CD14-positive monocyte (primary cell): ENCODE results near the gene LYRM7. TPM values are rescaled to one million over a fixed set of nuclear protein-coding genes. Genes with fewer than 3 reads are reported as not detected.
A peak's percentile ranks its signal among the peaks of the same experiment; 100 is the strongest.

Experiments
- DNase-seq, 3 donors: peaks; one replicate each; pipeline ENCODE4 v3.0.0-alpha.2; 2011 to 2022
- H2AFZ ChIP-seq: 2 replicates; pipeline ENCODE4 v1.6.0; 2012; ENCODE audit warnings: mild to moderate bottlenecking, low read depth, low read length, inconsistent platforms; ENCODE audit not compliant: insufficient read depth, poor library complexity, severe bottlenecking
- H3K27ac ChIP-seq, 2 donors: 1 replicate in 1 of 2; 2 replicates in 1 of 2; pipeline ENCODE4 v1.5.1; 2012 to 2013; ENCODE audit warnings: low read length in 2 of 2, control low read depth in 1 of 2, inconsistent platforms in 1 of 2, low read depth in 1 of 2, mild to moderate bottlenecking in 1 of 2
- H3K27me3 ChIP-seq, 2 donors: one replicate each; pipeline versions ENCODE4 v1.6.0 to v1.6.1; 2011 to 2013; ENCODE audit warnings: low read length in 2 of 2; ENCODE audit not compliant: control insufficient read depth in 2 of 2, insufficient read depth in 2 of 2
- H3K36me3 ChIP-seq, 2 donors: replicated peaks in 1 of 2; 1 replicate in 1 of 2; 2 replicates in 1 of 2; pipeline versions ENCODE4 v1.5.1 to v1.6.1; 2012 to 2013; ENCODE audit warnings: low read length in 2 of 2, control low read depth in 1 of 2, inconsistent platforms in 1 of 2, mild to moderate bottlenecking in 1 of 2; ENCODE audit not compliant: insufficient read depth in 2 of 2, control insufficient read depth in 1 of 2
- H3K4me1 ChIP-seq, 2 donors: 1 replicate in 1 of 2; 2 replicates in 1 of 2; pipeline versions ENCODE4 v1.5.1 to v1.6.1; 2012 to 2013; ENCODE audit warnings: low read length in 2 of 2, control low read depth in 1 of 2, inconsistent platforms in 1 of 2, mild to moderate bottlenecking in 1 of 2, moderate library complexity in 1 of 2; ENCODE audit not compliant: insufficient read depth in 2 of 2, control insufficient read depth in 1 of 2
- H3K4me2 ChIP-seq: replicated peaks from 2 replicates; pipeline ENCODE3; 2012; ENCODE audit warnings: low read length, moderate library complexity, mild to moderate bottlenecking; ENCODE audit not compliant: poor library complexity, severe bottlenecking; ENCODE audit errors: extremely low read depth
- H3K4me3 ChIP-seq, 3 experiments: fragments of 200-600 bp in 1 of 3; sonication (generic) in 1 of 3; replicated peaks in 1 of 3; 1 replicate in 2 of 3; 2 replicates in 1 of 3; pipeline ENCODE4 v1.5.1; 2011 to 2013; ENCODE audit warnings: low read length in 3 of 3, mild to moderate bottlenecking in 3 of 3, control low read depth in 2 of 3, low read depth in 2 of 3, inconsistent platforms in 1 of 3, moderate library complexity in 1 of 3
- H3K79me2 ChIP-seq: 2 replicates; pipeline ENCODE4 v1.6.0; 2012; ENCODE audit warnings: mild to moderate bottlenecking, control low read depth, inconsistent platforms, low read length, moderate library complexity; ENCODE audit not compliant: insufficient read depth
- H3K9ac ChIP-seq: 2 replicates; pipeline ENCODE4 v1.6.0; 2017; ENCODE audit warnings: low read length, mild to moderate bottlenecking; ENCODE audit not compliant: insufficient read depth, poor library complexity, severe bottlenecking
- H3K9me3 ChIP-seq, 2 donors: replicated peaks in 1 of 2; 1 replicate in 1 of 2; 2 replicates in 1 of 2; pipeline versions ENCODE4 v1.5.1 to v1.6.1; 2012 to 2013; ENCODE audit warnings: low read length in 2 of 2, control low read depth in 1 of 2; ENCODE audit not compliant: control insufficient read depth in 1 of 2, insufficient read depth in 1 of 2
- H4K20me1 ChIP-seq: 2 replicates; pipeline ENCODE4 v1.6.0; 2012; ENCODE audit warnings: mild to moderate bottlenecking, low read length, control low read depth, moderate library complexity; ENCODE audit not compliant: insufficient read depth
- H3K27ac Mint-ChIP-seq, 7 donors: one replicate each; pipeline ENCODE4 v1.8.0; 2020; ENCODE audit warnings: mild to moderate bottlenecking in 7 of 7, mixed read lengths in 7 of 7, moderate library complexity in 6 of 7, inconsistent platforms in 2 of 7
- H3K27me3 Mint-ChIP-seq, 3 donors: one replicate each; pipeline ENCODE4 v1.8.0; 2021 to 2022; ENCODE audit warnings: low read depth in 3 of 3, mild to moderate bottlenecking in 3 of 3, mixed read lengths in 3 of 3, moderate library complexity in 3 of 3, inconsistent platforms in 1 of 3
- H3K36me3 Mint-ChIP-seq, 2 donors: one replicate each; pipeline ENCODE4 v1.8.0; 2020; ENCODE audit warnings: mixed read lengths in 2 of 2, inconsistent platforms in 1 of 2, mild to moderate bottlenecking in 1 of 2
- H3K4me1 Mint-ChIP-seq: one replicate; pipeline ENCODE4 v1.8.0; 2020; ENCODE audit warnings: mild to moderate bottlenecking, mixed read lengths
- H3K4me3 Mint-ChIP-seq, 2 donors: one replicate each; pipeline ENCODE4 v1.8.0; 2020; ENCODE audit warnings: mild to moderate bottlenecking in 2 of 2, mixed read lengths in 2 of 2, moderate library complexity in 1 of 2
- H3K9me3 Mint-ChIP-seq, 7 donors: one replicate each; pipeline ENCODE4 v1.8.0; 2020 to 2022; ENCODE audit warnings: mixed read lengths in 7 of 7, mild to moderate bottlenecking in 6 of 7, moderate library complexity in 6 of 7, inconsistent platforms in 2 of 7
- WGBS: methylation state at CpG from one replicate; pipeline ENCODE4 v1.1.5; 2013; ENCODE audit warnings: missing lambda C conversion rate; ENCODE audit not compliant: insufficient coverage; 5-methylcytosine and 5-hydroxymethylcytosine counted together
- intact Hi-C, 2 donors: fragments of 100-400 bp; cut with micrococcal nuclease; formaldehyde crosslinking; loops; one replicate each; pipeline versions ENCODE4 v1.15.0 to v1.15.1; 2023
- polyA plus RNA-seq, 3 donors: library from polyadenylated mRNA; depleted of rRNA in 1 of 3; unstranded in 2 of 3; stranded (reverse) in 1 of 3; fragments of 300-500 nt in 2 of 3; fragments of >200 nt in 1 of 3; fragmentation: Illumina TruSeq in 2 of 3; gene quantifications; 1 replicate in 2 of 3; 2 replicates in 1 of 3; pipeline ENCODE4 v1.2.3, GENCODE V29; 2012 to 2021
- TF ChIP-seq, protein P1 (sequence below): fragments of 200-600 bp; IDR thresholded peaks from one replicate; pipeline ENCODE4 v1.8.0; 2022; ENCODE audit warnings: antibody characterized with exemption, mild to moderate bottlenecking

The LYRM7 gene
- polyA plus RNA-seq, 3 donors: 3.1 to 3.7 (median 3.2) TPM

DNA sequence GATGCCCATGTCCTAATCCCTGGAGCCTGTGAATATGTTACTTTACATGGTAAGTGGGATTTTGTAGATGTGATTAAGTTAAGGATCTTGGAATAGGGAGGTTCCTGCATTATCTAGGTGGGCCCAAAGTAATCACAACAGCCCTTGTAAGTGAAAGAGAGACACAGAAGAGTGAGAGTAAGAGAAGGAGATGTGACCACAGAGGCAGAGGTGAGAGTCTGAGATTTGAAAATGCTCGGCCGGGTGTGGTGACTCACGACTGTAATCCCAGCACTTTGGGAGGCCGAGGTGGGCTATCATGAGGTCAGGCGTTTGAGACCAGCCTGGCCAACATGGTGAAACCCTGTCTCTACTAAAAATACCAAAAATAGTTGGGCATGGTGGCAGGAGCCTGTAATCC lies 3.1 kb upstream of the LYRM7 start:
- H3K4me3 Mint-ChIP-seq: no peak overlapping the region
- H4K20me1 ChIP-seq: peaks cover 7% of the 10 kb centered on the region
- no peaks in the 10 kb centered on the region for H3K27me3 ChIP-seq
- peaks cover 36 to 47% of the 10 kb centered on the region in 2 donors for H3K4me1 ChIP-seq
- H3K4me3 ChIP-seq: no peak overlapping the region
- H3K27me3 Mint-ChIP-seq: peaks cover 0 to 4% (median 0%) of the 10 kb centered on the region in 3 donors
- H3K4me2 ChIP-seq: no peak overlapping the region
- no peaks in the 10 kb centered on the region for H3K9me3 ChIP-seq
- no peaks in the 10 kb centered on the region for H3K36me3 Mint-ChIP-seq
- no peak overlapping the region for H3K9ac ChIP-seq
- peaks cover 39% of the 10 kb centered on the region for H3K4me1 Mint-ChIP-seq
- intact Hi-C loops: loop anchor here in 1 of 2 donors (10.0 kb wide), 1 partner anchor 87 kb away; no protein-coding TSS in a partner anchor
- H3K36me3 ChIP-seq: no peaks in the 10 kb centered on the region
- H2AFZ ChIP-seq: no peak overlapping the region
- H3K27ac ChIP-seq: no peak overlapping the region
- DNase-seq: no peak
- H3K27ac Mint-ChIP-seq: no peak overlapping the region
- H3K79me2 ChIP-seq: peaks cover 35% of the 10 kb centered on the region
- no peaks in the 10 kb centered on the region for H3K9me3 Mint-ChIP-seq
- WGBS: 98% methylated on average over 5 of the region's 5 CpGs
- TF ChIP-seq, protein P1, sequence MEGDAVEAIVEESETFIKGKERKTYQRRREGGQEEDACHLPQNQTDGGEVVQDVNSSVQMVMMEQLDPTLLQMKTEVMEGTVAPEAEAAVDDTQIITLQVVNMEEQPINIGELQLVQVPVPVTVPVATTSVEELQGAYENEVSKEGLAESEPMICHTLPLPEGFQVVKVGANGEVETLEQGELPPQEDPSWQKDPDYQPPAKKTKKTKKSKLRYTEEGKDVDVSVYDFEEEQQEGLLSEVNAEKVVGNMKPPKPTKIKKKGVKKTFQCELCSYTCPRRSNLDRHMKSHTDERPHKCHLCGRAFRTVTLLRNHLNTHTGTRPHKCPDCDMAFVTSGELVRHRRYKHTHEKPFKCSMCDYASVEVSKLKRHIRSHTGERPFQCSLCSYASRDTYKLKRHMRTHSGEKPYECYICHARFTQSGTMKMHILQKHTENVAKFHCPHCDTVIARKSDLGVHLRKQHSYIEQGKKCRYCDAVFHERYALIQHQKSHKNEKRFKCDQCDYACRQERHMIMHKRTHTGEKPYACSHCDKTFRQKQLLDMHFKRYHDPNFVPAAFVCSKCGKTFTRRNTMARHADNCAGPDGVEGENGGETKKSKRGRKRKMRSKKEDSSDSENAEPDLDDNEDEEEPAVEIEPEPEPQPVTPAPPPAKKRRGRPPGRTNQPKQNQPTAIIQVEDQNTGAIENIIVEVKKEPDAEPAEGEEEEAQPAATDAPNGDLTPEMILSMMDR: no peak

DNA sequence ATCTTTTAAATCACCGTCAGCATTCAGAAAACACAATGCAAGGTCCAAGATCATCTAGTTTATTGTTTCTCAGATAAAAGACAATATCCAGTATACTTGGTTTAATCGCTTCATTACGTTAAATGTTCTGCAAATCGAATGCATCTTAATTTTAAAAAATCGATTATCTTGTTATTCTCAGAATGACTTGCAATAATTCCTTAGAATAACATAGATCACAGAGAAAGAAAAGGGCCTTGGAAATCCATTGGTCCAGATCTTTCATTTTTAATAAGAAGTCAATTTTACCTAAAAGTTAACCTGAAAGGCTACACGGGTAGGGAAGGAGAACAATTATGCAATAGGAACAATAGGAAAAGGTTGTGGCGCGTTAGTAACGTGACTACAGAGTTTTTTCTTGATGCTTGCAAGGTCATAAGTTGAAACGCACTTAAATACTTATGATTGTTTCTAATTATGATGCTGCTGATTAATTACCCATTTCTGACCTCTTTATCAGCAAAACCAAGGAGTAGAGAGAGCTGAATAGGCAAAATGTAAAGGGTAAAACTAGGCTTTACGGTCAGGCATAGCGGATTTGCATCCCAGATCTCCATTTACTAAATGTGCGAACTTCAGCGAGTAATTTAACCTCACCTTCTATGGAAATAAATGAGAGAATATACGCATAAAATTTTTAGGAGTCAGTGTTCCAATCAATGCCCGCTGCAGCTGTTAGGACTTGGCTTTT lies 769 bp upstream of the LYRM7 start:
- Mint-ChIP-seq H3K36me3 (no peaks in the 10 kb centered on the region), H3K27me3 (peaks cover 0 to 4% (median 0%) of the 10 kb centered on the region in 3 donors), H3K9me3 (no peaks in the 10 kb centered on the region), H3K4me1 (peaks cover 33% of the 10 kb centered on the region), H3K27ac (peak overlapping the region; percentile 75 to 96 (median 93)), H3K4me3 (peak overlapping the region; percentile 94 to 96)
- no peaks in the 10 kb centered on the region for H3K27me3 ChIP-seq
- peak overlapping the region in 1 of 2 donors; percentile 86 for H3K27ac ChIP-seq
- H2AFZ ChIP-seq: peak overlapping the region; percentile 92
- peak overlapping the region; percentile 58 to 84 (median 59) for H3K4me3 ChIP-seq
- peaks cover 23 to 27% of the 10 kb centered on the region in 2 donors for H3K4me1 ChIP-seq
- peak overlapping the region; percentile 76 for H3K4me2 ChIP-seq
- WGBS: 83% methylated on average over 1 of the region's 16 CpGs
- TF ChIP-seq, protein P1: no peak
- no peaks in the 10 kb centered on the region for H3K9me3 ChIP-seq
- no peaks in the 10 kb centered on the region for H3K36me3 ChIP-seq
- H3K9ac ChIP-seq: peak overlapping the region; percentile 69
- DNase-seq: no peak
- H4K20me1 ChIP-seq: no peaks in the 10 kb centered on the region
- H3K79me2 ChIP-seq: peaks cover 33% of the 10 kb centered on the region
- intact Hi-C loops: loop anchor here (5.0 to 10.0 kb wide), 2 partner anchors 82 to 85 kb away; no protein-coding TSS in a partner anchor
